NAMALWA (cell line): ENCODE results near the gene EXOC2.

Experiments used
- DNase-seq: peaks from one replicate; pipeline ENCODE4 v3.0.0-alpha.2; 2015; ENCODE audit warnings: low spot score

Gene EXOC2

GRCh38 chr6:446418-447366 is 246.2 kb downstream of the EXOC2 start:
- no peak for DNase-seq

GRCh38 chr6:445571-446417 is 247.1 kb downstream of the EXOC2 start:
- DNase-seq = no peak

- DNase-seq = no peak
Observed at GRCh38 chr6:444653-445275, 248.2 kb downstream of the EXOC2 start.

- no peak for DNase-seq
Observed at GRCh38 chr6:443621-444159, 249.2 kb downstream of the EXOC2 start.

- no peak for DNase-seq
Observed at GRCh38 chr6:441126-441920, 251.6 kb downstream of the EXOC2 start.

GRCh38 chr6:439641-440167 is 253.2 kb downstream of the EXOC2 start:
- no peak for DNase-seq

GRCh38 chr6:438634-439170 is 254.2 kb downstream of the EXOC2 start:
- no peak for DNase-seq

- no peak for DNase-seq
Observed at GRCh38 chr6:437037-437392, 255.9 kb downstream of the EXOC2 start.

GRCh38 chr6:436308-437036 is 256.5 kb downstream of the EXOC2 start:
- DNase-seq = no peak

- DNase-seq = no peak
Observed at GRCh38 chr6:435441-436307, 257.3 kb downstream of the EXOC2 start.
